T47D (cell line): ENCODE data around the gene FGF4.

Experiments
- DNase-seq, 2 experiments: peaks; one replicate each; pipeline versions ENCODE4 v3.0.0 to v3.0.0-alpha.2; 2011 to 2012; ENCODE audit warnings: low read depth in 1 of 2, low spot score in 1 of 2
- JUND ChIP-seq: IDR thresholded peaks from 2 replicates; pipeline ENCODE4 v1.6.1; 2012; ENCODE audit warnings: low read depth
- in situ Hi-C: cut with HindIII; loops from 2 replicates; pipeline ENCODE4 v1.10.0; 2016; ENCODE audit warnings: low sequenced_read_pairs, low pct_unique_long_range_greater_than_20kb

Gene FGF4, protein sequence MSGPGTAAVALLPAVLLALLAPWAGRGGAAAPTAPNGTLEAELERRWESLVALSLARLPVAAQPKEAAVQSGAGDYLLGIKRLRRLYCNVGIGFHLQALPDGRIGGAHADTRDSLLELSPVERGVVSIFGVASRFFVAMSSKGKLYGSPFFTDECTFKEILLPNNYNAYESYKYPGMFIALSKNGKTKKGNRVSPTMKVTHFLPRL

DNA sequence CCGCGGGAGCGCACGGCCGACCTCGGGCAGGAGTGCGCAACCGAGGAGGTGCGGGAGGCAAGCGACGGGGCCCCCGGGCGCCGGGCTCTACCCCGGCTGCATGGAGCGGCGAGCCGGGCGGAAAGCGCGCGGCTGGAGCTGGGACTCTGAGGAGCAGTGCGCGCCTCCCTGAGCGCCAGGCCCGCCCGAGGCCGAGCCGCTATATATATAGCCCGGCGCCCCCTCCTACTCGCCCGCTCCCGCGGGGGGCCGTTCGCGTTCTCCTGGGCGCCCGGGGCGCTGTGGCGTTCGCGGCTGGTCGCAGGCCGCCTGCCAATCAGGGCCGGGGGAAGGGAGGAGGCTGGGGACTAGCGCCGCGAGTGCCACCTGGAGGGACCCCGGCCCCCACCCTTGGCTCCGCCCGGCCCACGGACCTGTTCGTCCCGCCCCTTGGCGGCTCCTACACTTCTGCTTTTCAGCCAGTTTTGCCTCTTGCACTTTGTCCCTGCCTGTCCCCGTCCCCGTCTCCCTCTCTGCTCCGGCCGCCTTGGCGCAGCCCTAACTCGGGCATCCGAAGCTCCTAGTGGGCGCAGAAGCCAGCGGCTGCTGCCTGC lies at the start of gene FGF4:
Gene FGF4 (minus strand): TSS at position 179 of the 593 bp plus-strand sequence. CDS start 257 bp downstream, outside the sequence.
- TF ChIP-seq JUND = no peak
- in situ Hi-C loops = no loop called here
- DNase-seq = no peak

DNA sequence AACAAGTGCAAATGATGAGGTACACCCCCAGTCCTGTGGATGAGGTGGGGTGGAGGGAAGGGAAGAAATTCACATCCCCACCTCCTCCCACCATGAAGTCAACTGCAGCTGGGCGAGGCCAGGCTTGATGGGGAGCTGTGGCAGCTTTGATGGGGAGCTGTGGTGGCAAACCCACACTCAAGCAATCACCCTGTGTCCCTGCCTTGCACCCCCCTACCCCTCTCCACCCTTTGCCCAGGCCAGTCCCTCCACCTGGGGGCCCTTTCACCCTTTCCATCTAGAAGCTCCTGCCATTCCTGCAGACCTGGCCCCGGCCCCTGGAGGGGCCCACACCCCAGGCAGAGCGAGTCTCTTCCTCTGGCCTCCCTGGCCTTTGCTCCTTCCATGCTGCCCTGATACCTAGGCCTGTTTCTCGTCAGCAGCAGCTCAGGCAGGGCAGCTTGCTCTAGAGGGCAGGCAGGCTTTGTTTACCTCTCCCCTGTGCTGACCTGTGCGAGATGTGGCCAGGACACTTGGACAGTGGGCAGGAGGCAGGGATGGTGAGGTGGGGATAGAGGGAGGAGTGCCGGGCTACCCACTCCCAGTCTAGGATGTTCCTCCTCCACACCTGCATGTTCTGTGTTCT lies 48.6 kb upstream of the FGF4 start:
- no peak for DNase-seq
- TF ChIP-seq JUND = no peak

DNA sequence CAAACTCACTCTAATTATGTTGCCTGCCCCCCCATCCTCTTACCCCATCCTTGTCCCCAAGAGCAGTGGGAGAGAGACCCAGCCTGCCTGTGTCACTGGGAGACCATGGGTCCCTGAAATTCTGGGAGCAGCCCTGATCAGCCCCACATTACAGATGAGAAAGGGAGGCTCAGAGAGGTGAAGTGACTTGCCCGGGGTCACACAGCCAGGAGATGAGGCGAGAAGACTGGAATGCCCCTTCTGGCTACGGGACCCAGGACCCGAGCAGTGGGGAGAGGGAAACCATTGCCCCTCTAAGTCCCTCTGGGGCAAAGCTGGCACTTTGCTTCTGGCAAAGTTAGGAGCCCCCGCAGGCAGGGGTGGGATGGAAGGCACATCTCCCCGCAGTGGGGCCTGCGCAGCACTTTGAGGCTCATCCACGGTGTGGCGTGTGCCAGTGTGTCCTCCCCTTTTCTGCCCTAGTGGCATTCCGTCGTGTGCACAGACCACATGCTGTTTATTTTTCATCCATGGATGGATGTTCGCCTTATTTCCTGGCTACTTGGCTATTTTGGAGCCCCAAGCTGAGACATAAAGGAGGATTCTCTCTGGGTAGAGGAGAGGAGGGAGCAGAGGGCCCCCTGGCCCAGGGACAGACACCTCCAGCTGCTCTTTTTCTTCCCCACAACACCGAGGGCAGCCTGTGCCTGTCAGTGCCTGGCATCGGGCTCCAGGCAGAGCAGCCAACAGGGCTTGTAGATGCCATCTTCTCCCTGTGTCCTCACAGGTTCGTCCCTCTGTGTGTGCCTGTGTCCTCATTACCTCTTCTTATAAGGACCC lies 47.7 kb upstream of the FGF4 start:
- TF ChIP-seq JUND = no peak
- DNase-seq = no peak
- in situ Hi-C loops = no loop called here

More for the DNA sequence above, 48.6 kb upstream of the FGF4 start:
- in situ Hi-C loops = no loop called here

DNA sequence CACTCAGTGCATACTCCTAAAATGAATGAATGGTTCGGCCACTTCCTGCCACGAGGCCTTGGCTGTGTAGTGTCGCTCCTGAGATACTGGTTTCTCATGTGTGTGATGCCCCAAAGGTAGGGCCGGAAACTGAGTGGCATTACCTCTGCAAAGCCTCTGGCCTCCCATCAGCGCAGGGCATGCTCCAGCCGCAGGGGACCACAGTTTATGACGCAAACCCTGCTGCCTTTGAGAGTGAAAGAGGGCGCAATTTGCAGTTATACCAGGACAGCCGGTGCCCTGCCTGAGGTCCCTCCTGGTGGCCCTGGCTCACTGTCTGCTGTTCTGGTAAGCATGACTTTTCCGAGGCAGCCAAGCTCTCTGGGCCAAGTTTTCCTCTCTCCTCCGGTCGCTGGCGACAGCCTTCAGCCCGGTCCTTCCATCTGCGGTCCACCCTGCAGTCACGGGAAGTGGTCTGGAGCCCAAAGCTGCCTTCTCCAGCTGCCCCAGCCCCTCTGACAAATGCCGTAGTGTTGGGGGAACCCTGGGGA lies 46.4 kb upstream of the FGF4 start:
- in situ Hi-C loops = no loop called here
- no peak for TF ChIP-seq JUND
- no peak for DNase-seq

DNA sequence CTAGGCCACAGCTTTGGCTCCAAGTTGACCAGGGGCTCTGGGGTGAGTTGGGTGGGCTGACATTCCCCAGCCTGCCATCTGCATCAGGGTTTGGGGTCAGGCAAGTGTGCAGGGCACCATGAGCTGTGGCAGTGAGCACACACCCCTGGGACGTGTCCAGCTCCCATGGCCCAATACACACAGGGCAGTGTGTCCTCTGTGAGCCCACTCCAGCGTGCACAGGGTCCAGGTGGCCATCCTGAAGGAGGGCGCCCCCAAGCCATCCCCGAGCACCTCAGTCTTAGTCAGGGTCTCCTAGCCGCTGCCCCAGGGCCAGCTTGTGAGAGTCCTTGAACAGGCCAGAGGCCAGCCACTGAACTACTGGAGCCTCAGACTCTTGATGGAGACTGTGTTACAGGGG lies 45.3 kb upstream of the FGF4 start:
- no peak for DNase-seq
- in situ Hi-C loops = no loop called here
- no peak for TF ChIP-seq JUND

DNA sequence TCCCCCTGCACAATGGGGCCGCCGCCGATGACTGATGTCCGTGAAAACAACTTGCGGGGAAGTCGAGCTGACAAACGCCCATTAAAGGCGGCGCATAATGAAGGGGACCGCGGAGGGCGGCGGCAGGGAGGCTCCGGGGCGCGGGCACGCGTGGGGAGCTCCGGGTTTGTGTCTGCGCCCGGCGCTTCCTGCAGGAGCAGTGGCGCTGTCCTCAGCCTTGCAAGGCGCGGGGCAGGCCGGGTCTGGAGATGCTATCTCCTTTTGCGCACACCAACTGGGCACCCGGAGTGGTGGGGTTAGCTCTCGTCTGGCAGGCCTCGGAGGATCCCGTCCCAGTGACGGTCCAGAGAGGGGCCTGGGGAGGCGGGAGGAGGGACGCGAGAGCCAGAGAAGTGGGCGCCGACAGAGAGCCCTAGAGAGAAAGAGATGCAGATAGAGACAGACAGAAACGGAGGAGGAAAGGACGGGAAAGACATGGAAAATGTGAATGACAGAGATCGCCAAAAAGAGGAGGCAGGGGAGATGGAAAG lies 44.5 kb upstream of the FGF4 start:
- DNase-seq = no peak
- in situ Hi-C loops = no loop called here
- no peak for TF ChIP-seq JUND

DNA sequence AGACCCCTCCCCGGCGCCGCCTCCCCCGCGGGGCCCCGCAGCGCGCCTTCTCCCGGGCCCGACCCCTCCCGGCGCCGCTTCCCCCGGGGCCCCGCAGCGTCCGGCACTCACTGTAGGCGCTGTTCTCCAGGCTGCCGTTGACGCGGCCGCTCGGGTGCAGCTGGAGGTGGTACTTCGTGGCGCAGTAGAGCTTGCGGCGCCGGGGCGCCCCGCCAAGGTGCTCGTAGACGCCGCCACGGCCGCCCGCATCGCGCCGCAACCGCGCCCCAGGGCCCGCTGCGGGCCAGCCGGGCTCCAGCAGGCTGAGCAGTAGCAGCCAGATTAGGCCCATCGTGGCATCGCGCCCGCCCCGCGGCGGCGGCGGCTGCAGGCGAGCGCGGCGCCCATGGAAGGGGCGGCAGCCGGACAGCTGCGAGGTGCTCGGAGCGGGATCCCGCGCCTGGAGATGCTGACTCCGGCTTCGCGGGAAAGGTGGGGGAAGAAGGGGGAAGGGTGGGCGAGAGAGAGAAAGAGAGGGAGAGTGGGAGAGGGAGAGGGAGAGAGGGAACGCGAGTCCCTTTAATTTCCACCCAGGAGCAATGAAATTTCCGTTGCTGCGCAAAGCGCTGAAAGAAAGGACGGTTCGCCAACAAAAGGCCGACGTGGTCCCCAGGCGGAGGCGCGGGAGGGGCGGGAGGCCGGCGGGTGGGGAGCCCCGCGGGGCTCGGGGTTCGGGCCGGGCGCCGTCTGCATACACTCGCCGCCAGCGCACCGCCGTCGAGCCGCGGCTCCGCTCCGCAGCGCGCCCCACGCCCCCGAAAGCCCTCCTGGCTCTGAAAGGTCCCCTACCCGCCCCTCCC lies 43.7 kb upstream of the FGF4 start, which contains the start of gene FGF3:
Gene FGF3 (minus strand): TSS at position 814 of the 839 bp plus-strand sequence. CDS start 483 bp downstream, at position 331.
- no peak for DNase-seq
- TF ChIP-seq JUND = no peak
- in situ Hi-C loops = no loop called here

DNA sequence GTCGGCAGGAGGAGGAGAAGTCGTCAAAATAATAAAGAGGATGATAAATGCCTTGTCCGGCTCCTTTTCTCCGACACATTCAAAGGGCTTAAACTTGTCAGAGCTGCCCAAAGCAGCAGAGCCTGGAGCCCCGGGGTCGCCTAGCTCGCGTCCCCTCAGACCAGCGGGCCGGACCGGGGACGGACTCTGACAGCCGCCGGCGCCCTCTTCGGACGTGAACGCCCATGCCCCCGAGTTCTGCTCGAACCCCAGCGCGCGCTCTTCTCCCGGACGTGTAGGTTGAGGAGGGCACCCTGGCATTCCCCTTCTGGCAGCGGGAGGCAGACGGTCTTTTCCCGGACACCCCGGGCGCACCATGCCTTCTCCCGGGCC lies 43.1 kb upstream of the FGF4 start:
- DNase-seq = no peak
- in situ Hi-C loops = no loop called here
- TF ChIP-seq JUND = no peak

DNA sequence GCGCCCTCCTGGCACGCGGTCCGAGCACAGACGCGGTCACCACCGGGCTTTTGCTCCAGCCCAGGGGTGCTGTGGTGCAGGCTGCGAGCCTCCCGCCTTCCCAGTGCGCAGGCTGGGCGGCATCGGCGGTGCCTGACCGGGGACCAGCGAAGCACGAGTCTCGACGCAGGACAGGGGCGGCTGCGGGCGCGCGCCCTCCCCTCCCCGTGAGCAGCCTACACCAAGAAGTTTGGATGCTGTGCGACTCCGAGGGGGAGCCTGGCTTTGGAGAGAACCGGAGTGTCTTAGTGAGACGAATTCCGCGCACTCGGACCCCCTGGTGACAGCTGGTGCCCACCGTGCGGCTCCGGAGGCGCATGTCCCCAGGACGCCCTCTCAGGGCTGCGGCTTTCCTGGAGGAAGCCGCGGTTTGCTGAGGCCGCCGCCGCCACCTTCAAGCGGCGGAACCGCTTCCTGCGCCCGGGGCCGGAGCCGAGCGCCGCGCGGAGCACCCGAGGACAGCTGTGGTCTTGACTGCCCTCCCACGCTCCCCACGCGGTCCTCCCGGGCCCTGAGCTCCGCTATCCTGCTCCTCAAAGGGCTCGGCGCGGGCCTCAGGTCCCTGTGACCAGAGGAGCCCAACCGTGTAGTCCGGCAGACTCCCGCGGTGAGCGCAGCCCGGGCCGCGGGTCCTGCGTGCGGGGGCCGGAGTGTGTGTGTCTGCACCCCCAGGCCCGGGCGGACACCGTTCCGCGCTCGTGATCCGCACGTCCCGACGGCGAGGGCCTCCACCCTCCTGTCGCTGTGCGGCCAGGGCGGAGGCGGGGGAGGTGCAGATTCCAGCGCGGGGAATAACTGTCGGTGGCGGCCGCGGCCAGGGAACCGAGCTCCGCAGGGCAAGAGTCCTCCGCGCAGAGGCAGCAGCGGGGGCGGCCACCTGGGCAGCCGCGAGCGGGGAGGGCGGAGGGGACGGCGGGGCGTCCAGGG lies 42.4 kb upstream of the FGF4 start:
- DNase-seq = peak; percentile 29 to 85
- in situ Hi-C loops = no loop called here
- no peak for TF ChIP-seq JUND

DNA sequence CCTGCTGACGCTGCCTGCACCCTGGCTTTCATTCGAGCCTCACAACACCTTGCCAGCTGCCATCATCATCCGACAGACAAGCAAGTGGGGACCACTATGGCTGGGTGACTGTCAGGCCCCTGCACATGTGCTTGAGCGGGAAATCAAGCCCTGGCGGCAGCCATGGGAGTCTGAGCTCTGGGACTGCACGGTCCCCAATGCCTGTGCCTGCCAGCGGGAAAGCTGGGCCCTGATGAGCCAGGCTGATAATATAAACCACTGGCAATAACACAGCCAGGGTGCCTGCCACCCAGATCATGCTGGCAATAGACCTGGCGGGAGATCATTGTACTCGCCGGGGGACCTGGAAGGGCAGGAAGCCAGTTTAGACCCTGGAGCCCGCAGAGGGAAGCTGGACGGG lies 41.5 kb upstream of the FGF4 start:
- in situ Hi-C loops = no loop called here
- no peak for DNase-seq
- TF ChIP-seq JUND = no peak

DNA sequence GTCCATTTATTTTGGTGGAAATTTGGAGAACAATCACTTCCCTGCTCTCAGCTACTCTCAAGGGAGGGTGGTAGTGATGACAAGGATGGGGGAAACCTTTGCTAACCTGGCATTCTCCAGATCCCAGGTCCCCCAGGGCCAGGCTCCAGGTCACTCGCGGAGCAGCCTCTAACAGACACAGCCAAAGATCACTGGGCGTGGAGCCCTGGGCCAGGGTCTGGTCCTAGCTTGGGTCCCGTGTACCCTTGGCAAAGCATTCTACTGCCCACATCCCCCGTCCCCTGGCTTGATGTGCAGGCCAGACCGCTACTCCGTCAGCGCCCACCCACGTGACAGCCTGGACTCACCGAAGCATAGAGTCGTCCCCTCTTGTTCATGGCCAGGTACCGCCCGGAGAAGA lies 40.8 kb upstream of the FGF4 start:
- in situ Hi-C loops = no loop called here
- DNase-seq = no peak
- TF ChIP-seq JUND = no peak
